GM12892 (cell line): ENCODE measurements around the gene TEAD3.

Experiments
- POLR2A ChIP-seq: IDR thresholded peaks from 2 replicates; pipeline ENCODE4 v1.6.1; 2011; ENCODE audit warnings: low read depth, low read length, control low read depth
- POLR2AphosphoS5 ChIP-seq: IDR thresholded peaks from 2 replicates; pipeline ENCODE4 v1.6.1; 2011; ENCODE audit warnings: low read depth, low read length, control low read depth
- TAF1 ChIP-seq: IDR thresholded peaks from 2 replicates; pipeline ENCODE4 v1.6.1; 2011; ENCODE audit warnings: low read depth, mild to moderate bottlenecking, control low read depth, low read length, borderline replicate concordance

DNA sequence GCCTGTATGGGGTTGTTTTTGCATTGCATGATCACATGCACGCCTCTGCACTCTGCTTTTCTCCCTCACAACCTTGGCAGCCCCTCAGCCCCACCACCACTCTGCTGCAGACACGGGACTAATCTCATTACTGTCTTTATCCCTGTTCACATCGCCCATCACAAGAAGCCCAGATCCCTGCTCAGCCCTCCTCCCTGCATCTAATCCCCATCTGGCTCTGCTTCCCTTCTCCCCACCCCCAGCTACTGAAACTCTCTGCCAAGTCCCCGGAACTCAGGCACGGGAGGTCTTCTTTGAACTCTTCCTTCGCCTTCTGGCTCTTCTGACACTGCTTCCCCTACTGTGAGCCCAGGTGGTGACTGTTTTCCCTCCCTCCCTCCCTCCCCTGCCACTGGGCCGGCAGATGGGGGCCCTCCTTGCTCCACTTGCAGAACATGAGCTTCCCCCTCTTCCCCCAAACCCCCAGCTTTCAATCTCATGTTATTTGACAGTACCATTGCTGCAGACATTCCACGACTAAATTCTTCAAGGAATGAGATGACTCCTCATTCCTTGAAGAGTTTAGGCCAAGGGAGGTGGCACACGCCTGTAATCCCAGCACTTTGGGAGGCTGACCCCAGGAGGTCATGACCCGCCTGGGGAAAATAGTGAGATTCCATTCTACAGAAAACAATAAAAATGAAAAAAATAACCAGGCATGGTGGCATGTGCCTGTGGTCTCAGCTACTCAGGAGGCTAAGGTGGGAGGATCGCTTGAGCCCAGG is 37.7 kb upstream of the TEAD3 start:
- TF ChIP-seq TAF1 (no peak), POLR2AphosphoS5 (no peak), POLR2A (no peak)
